Islet precursor cell (in vitro differentiated cells): ENCODE results near the gene TOLLIP.
"Not testable (repeated sequence)": the region's sequence is repeated elsewhere in the genome, so short reads cannot be mapped to it uniquely, and the experiment has no call there.

ENCODE experiments used
- DNase-seq: peaks from one replicate; pipeline ENCODE4 v3.0.0-alpha.2; 2018

TOLLIP gene

DNA sequence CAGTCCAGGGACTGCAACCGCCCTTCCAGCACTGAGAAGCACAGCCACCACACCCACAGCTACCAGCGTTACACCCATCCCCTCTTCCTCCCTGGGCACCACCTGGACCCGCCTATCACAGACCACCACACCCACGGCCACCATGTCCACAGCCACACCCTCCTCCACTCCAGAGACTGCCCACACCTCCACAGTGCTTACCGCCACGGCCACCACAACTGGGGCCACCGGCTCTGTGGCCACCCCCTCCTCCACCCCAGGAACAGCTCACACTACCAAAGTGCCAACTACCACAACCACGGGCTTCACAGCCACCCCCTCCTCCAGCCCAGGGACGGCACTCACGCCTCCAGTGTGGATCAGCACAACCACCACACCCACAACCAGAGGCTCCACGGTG is 66.7 kb downstream of the TOLLIP start:
- DNase-seq = not testable (repeated sequence)

DNA sequence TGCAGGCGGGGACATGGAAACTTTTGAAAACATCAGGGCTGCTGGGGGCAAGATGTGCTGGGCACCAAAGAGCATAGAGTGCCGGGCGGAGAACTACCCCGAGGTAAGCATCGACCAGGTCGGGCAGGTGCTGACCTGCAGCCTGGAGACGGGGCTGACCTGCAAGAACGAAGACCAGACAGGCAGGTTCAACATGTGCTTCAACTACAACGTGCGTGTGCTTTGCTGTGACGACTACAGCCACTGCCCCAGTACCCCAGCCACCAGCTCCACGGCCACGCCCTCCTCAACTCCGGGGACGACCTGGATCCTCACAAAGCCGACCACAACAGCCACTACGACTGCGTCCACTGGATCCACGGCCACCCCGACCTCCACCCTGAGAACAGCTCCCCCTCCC is 67.1 kb downstream of the TOLLIP start:
- no peak for DNase-seq

DNA sequence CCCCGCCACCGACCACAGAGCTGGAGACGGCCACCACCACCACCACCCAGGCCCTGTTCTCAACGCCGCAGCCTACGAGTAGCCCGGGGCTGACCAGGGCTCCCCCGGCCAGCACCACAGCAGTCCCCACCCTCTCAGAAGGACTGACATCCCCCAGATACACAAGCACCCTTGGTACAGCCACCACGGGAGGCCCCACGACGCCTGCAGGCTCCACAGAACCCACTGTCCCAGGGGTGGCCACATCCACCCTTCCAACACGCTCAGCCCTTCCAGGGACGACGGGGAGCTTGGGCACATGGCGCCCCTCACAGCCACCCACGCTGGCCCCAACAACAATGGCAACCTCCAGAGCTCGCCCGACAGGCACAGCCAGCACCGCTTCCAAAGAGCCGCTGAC is 67.7 kb downstream of the TOLLIP start:
- no peak for DNase-seq

DNA sequence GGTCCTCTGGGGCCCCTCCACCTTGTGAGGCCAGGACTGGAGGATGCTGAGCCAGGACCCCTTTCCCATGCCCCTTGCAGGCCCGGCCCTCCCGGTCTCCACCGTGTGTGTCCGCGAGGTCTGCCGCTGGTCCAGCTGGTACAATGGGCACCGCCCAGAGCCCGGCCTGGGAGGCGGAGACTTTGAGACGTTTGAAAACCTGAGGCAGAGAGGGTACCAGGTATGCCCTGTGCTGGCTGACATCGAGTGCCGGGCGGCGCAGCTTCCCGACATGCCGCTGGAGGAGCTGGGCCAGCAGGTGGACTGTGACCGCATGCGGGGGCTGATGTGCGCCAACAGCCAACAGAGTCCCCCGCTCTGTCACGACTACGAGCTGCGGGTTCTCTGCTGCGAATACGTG is 68.7 kb downstream of the TOLLIP start:
- no peak for DNase-seq

GRCh38 chr11:1239596-1240205 is 69.7 kb downstream of the TOLLIP start:
- DNase-seq = no peak

DNA sequence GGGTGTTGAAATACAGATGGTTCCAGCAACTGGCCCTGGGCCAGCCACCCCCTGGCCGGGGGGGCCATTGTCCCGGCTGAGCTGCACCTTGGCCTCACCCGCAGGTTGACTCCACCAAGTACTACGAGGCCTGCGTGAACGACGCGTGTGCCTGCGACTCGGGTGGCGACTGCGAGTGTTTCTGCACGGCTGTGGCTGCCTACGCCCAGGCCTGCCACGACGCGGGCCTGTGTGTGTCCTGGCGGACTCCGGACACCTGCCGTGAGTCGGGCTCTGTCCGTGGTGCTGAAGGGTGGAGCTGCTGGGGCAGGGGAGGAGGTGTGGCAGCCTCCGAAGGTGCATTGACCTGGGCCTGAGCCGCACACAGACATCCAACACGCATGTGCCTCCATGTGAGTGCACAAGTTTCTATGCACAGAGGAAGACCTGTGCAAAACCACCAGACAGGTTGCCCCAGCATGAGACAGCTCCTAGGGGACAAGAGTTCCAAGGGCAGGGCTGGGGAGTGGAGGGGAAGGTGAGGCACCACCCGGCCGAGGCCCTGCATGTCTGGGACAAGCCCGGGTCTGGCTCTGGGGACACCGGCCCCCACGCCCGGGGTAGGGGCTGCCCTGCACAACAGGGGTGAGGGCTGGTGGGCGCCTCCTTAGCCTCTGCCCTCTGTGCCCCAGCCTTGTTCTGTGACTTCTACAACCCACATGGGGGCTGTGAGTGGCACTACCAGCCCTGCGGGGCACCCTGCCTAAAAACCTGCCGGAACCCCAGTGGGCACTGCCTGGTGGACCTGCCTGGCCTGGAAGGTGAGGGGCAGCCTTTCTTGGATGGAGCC is 70.5 kb downstream of the TOLLIP start:
- DNase-seq = peak; percentile 83

DNA sequence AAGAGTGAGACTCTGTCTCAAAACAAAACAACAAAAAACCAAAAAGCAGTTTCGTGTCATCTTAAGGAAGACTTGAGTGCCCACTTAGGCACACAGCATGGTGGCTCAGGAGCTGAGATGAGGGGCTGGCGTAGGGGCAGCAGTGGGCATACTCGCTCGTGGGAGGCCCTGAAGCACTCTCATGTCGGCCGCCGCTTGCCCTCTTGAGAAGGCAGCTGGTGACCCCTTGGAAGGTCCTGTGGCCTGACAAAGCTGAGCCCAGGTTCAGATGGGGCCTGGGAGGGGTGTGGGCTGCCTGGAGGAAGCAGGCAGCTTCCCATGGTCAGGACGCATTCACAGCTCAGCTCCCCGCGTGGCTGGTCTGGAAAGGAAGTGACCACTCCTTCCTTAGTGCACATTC is 71.6 kb downstream of the TOLLIP start:
- DNase-seq = no peak

- peak; percentile 42 for DNase-seq
Observed at GRCh38 chr11:1237128-1237580, 72.3 kb downstream of the TOLLIP start.

- peak; percentile 44 for DNase-seq
Observed at GRCh38 chr11:1236316-1237127, 72.9 kb downstream of the TOLLIP start.

GRCh38 chr11:1235901-1236315 is 73.5 kb downstream of the TOLLIP start:
- DNase-seq = no peak

DNA sequence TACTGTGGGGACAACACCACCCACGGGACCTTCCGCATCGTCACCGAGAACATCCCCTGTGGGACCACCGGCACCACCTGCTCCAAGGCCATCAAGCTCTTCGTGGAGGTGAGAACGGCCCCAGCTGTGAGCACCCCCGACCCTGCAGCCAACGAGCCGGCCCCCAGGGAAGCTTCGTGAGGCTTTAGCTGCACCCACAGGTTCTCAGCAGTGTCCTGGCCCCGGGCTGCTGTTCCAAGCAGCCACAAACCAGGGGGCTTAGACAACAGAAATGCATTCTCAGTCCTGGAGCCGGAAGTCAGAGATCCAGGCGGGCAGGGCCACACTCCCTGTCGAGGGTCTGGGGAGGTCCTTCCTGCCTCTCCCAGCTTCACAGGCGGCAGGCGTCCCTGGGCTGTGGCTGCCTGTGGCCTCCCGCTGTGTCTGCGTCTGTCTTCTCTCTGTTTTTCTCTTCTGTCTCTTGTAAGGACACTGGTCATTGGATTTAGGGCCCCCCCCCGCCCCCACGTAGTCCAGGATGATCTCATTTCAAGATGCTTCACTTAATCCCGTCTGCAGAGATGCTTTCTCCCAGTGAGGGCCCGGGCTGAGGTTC is 74.0 kb downstream of the TOLLIP start:
- peak; percentile 59 for DNase-seq

- DNase-seq = peak; percentile 50
Observed at GRCh38 chr11:1234771-1235305, 74.6 kb downstream of the TOLLIP start.

DNA sequence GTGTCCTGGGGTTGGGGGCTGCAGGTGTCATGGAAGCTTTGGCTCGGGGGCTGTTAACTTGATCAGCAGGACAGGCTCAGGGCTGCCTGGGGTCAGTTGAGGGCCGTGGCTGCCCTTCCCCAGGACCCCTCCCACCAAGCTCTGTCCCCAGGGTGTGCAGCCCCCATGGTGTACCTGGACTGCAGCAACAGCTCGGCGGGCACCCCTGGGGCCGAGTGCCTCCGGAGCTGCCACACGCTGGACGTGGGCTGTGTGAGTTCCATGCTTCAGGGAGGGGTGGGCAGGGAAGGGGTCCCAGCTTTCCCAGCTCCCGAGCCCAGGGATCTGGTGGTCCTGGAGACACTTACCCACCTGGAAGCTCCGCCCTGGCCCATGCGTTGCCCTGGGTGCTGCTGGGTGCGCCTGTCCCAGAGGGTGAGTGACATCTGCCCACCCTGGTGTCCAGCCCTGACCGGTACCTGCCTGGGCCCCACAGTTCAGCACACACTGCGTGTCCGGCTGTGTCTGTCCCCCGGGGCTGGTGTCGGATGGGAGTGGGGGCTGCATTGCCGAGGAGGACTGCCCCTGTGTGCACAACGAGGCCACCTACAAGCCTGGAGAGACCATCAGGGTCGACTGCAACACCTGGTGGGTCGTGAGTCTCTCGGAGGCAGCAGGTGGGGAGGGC is 75.2 kb downstream of the TOLLIP start:
- peak; percentile 45 for DNase-seq

DNA sequence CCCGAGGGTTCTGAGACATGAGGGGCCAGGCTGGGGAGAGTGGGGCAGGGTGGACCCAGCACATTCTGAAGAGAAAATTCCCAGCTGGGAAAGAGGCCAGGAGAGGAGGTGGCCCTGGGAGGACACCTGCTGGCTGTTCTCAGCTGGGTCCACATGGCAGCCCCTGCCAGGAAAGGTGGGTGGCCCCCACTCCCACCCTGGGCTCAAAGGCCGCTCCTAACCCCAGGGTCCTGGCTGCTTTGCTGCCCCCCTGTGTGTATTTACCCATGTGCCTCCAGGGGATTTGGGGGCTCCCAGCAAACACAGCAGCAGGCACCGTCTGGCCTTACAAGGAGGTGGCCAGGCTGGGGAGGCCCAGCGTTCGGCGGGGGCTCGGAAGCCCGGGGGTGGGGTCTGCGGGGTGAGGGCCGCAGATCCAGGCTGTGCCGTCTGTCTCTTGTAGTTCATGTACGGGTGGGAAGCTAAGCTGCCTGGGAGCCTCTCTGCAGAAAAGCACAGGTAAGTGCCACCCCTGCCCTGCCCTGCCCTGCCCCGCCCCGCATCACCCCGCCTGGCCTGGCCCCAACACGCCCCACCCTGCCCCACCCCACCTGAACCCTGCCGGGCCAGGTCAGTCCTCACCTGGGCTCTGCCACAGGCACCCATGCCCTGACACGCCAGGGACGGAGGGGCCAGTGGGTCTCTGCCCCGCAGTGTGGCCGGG is 75.9 kb downstream of the TOLLIP start:
- peak; percentile 45 for DNase-seq

- peak; percentile 49 for DNase-seq
Observed at GRCh38 chr11:1232883-1233321, 76.5 kb downstream of the TOLLIP start.

GRCh38 chr11:1232021-1232882 is 77.2 kb downstream of the TOLLIP start:
- DNase-seq = peak; percentile 37

DNA sequence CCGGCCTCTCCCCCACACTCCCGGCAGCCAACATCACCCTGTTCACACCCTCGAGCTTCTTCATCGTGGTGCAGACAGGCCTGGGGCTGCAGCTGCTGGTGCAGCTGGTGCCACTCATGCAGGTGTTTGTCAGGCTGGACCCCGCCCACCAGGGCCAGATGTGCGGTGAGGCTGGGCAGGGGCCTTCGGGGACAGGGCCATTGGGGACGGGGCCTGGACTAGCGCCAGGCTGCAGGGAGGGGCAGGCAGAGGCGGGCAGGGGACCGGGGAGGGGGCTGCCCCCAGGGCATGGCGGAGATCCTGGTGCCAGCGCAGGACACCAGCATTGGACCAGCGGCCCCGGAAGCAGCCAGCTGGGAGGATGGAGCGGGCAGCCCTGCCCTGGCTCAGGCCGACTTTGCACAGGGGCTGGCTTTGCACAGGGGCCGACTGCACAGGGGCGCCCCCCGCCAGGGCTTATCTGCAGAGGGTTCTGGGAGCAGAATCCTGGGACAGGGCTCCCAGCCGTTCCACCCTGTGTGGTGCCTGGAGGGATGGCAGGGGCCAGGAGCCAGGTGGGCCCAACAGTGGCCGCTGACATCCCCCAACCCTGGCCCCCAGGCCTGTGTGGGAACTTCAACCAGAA is 77.9 kb downstream of the TOLLIP start:
- peak; percentile 44 for DNase-seq

DNA sequence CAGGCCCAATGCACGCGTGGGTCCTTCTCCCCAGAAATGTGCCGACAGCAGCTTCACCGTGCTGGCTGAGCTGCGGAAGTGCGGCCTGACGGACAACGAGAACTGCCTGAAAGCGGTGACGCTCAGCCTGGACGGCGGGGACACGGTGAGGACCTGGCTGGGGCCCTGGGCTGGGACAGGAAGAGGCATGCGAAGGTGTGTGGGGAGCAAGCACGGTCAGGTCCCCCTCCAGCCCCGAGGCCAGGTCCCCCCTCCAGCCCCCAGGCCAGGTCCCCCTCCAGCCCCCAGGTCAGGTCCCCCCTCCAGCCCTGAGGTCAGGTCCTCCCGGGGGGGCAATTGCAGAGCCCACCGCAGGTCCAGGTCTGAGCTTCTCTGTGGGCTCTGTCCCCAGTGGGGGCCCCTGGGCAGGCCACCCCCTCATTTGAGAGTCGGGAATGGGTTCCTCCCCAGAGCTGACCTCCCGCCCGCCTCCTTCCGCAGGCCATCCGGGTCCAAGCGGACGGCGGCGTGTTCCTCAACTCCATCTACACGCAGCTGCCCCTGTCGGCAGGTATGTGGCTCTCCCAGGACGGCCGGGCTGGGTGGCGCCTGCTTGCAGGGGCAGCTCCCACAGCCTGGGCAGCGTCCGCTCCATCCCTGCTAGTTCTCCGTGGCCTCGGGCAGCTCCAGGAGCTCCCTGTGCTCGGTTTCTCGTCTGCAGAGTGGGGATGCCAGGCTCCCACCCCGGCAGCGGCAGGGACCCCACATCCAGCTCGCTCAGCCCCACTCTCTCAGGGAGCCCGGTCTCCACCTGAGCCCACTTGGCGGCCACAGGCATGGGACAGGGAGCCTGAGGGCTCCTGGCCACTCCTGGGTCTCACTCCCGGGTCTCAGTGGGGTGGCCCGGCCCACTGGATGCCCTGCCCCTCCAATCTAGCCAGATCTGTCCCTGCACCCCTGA is 78.7 kb downstream of the TOLLIP start:
- DNase-seq = peak; percentile 51

- peak; percentile 40 for DNase-seq
Observed at GRCh38 chr11:1230121-1230455, 79.3 kb downstream of the TOLLIP start.
